Measurements from ENCODE around the gene SFTA2. TPM values are rescaled to one million over a fixed set of nuclear protein-coding genes. Genes with fewer than 3 reads are reported as not detected.
A peak's percentile ranks its signal among the peaks of the same experiment; 100 is the strongest.

Gene SFTA2
- total RNA-seq (2022) (not detected in 2 replicates), Bru-seq, nascent RNA (percentile 12 among the genes with signal in this experiment), BruChase-seq, experiment 1, labeled RNA remaining after a 6-hour chase (percentile 6 among the genes with signal in this experiment), BruChase-seq, experiment 2, labeled RNA remaining after a 2-hour chase (percentile 18 among the genes with signal in this experiment)
- long read RNA-seq: 0 reads

DNA sequence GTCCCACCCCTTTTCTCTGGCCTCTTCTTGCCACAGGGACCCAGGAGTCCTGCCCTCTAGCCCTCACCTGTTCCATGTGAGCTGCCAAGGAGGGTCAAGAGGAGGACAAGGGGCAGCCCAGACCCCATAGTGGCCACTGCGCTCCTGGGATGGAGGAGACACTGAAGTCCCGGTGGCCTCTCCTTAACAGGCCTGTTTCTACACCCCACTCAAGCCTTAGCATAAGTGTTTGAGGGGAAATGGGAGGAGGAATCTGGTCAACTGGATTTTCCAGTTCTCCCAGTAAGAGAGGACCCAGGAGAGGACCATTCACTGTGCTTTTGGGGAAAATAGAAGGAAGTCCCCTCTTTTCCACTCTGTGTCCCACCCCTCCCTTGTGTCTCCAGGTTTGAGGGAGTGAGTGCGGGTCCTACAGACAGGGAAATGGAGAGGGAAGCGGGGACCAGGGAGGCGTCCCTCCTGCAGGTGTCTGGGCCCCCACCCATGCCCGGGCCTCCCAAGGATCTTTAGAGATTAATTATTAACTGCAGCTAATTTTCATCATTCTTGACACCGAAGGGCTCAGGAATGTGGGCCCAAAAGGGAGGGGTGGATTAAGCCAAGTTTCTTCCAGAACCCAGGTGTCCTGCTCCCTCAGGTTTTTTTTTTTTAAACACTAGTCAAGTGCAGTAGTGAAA is at the start of gene SFTA2:
TSS of gene SFTA2 (minus strand) at position 202 of the 677 bp plus-strand sequence. CDS start at position 128, 74 bp downstream.
- DNase-seq (ENCODE audit: unreplicated experiment): no peak
- TF ChIP-seq CTCF (IDR thresholded peaks at IDR 0.05; ENCODE audit: unreplicated experiment): no peak
- intact Hi-C loops (cut with micrococcal nuclease): no loop called here
- ChIA-PET CTCF (interaction anchor here (0.5 to 21.4 kb wide), 4 partner anchors 13 to 174 kb away, joined by 3 to 749 read pairs (median 38); partner anchors contain the start of gene VARS2), POLR2A (no interaction called here)
- H3K4me1 Mint-ChIP-seq (ENCODE audit: insufficient read depth, unreplicated experiment): peaks cover 44% of the 10 kb centered on the region
- H3K36me3 Mint-ChIP-seq (ENCODE audit: insufficient read depth, unreplicated experiment): no peaks in the 10 kb centered on the region
- H3K4me3 Mint-ChIP-seq (ENCODE audit: unreplicated experiment): no peak within 1 kb of the TSS
- BruUV-seq (replicated peaks): no TSS peak
- H3K27me3 Mint-ChIP-seq (ENCODE audit: insufficient read depth, unreplicated experiment): no peaks in the 10 kb centered on the region
- peak within 1 kb of the TSS; percentile 83 for H3K27ac Mint-ChIP-seq (ENCODE audit: low read depth, unreplicated experiment)
- no peaks in the 10 kb centered on the region for H3K9me3 Mint-ChIP-seq (ENCODE audit: unreplicated experiment)

DNA sequence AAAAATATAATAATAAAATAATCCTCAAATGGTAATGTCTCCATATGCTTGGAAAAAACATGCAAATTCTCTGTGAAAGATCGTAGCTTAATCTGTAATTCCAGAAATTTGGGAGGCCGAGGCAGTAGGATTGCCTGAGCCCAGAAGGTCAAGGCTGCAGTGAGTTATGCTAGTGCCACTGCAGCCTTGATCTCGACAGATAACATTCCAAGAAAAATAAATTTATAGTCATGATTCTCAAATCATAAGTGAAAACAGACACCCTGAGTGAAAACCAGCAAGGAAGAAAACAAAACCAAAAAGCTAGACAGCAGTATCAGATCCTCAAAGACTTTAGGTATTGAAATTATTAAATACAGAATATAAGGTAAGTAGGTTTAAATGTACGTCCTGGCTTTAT is 47.7 kb upstream of the SFTA2 start:
- Mint-ChIP-seq H3K27me3 (ENCODE audit: insufficient read depth, unreplicated experiment) (no peaks in the 10 kb centered on the region), H3K4me3 (ENCODE audit: unreplicated experiment) (no peak overlapping the region), H3K9me3 (ENCODE audit: unreplicated experiment) (no peaks in the 10 kb centered on the region), H3K27ac (ENCODE audit: low read depth, unreplicated experiment) (no peak overlapping the region), H3K36me3 (ENCODE audit: insufficient read depth, unreplicated experiment) (no peaks in the 10 kb centered on the region), H3K4me1 (ENCODE audit: insufficient read depth, unreplicated experiment) (peaks cover 25% of the 10 kb centered on the region)
- no TSS peak for BruUV-seq (replicated peaks)
- TF ChIP-seq CTCF (IDR thresholded peaks at IDR 0.05; ENCODE audit: unreplicated experiment): no peak
- CTCF ChIA-PET: no interaction called here
- intact Hi-C loops (cut with micrococcal nuclease): no loop called here
- POLR2A ChIA-PET: interaction anchor here (0.9 kb wide), 1 partner anchor 238 kb away, joined by 3 read pairs; the partner anchor contains the start of gene FLOT1
- no peak for DNase-seq (ENCODE audit: unreplicated experiment)

DNA sequence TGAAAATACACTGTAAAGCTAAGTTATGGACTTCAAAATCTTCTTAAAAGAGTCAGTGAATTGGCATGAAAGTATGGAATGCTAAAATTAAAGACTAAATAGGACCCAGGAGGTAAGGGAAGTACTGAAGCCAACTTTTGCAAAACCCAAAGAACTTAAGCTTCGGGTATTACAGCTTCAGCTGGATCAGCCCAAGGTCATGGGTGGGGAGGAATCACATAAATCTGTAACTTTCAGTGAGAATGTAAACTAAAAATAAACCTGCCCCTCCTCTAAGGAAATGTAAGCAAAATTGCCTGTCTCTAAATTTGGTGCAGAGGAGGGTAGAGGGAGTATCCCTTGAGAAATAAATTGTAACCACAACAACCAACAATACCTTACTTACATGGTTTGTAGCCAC is 47.2 kb upstream of the SFTA2 start:
- BruUV-seq (replicated peaks): no TSS peak
- no peak for TF ChIP-seq CTCF (IDR thresholded peaks at IDR 0.05; ENCODE audit: unreplicated experiment)
- Mint-ChIP-seq H3K4me3 (ENCODE audit: unreplicated experiment) (no peak overlapping the region), H3K27me3 (ENCODE audit: insufficient read depth, unreplicated experiment) (no peaks in the 10 kb centered on the region), H3K4me1 (ENCODE audit: insufficient read depth, unreplicated experiment) (peaks cover 25% of the 10 kb centered on the region), H3K9me3 (ENCODE audit: unreplicated experiment) (no peaks in the 10 kb centered on the region), H3K36me3 (ENCODE audit: insufficient read depth, unreplicated experiment) (no peaks in the 10 kb centered on the region), H3K27ac (ENCODE audit: low read depth, unreplicated experiment) (no peak overlapping the region)
- intact Hi-C loops (cut with micrococcal nuclease): no loop called here
- CTCF ChIA-PET: no interaction called here
- POLR2A ChIA-PET: interaction anchor here (0.8 to 0.9 kb wide), 2 partner anchors 11 to 237 kb away, joined by 3 to 4 read pairs; partner anchors contain the start of gene FLOT1
- no peak for DNase-seq (ENCODE audit: unreplicated experiment)

DNA sequence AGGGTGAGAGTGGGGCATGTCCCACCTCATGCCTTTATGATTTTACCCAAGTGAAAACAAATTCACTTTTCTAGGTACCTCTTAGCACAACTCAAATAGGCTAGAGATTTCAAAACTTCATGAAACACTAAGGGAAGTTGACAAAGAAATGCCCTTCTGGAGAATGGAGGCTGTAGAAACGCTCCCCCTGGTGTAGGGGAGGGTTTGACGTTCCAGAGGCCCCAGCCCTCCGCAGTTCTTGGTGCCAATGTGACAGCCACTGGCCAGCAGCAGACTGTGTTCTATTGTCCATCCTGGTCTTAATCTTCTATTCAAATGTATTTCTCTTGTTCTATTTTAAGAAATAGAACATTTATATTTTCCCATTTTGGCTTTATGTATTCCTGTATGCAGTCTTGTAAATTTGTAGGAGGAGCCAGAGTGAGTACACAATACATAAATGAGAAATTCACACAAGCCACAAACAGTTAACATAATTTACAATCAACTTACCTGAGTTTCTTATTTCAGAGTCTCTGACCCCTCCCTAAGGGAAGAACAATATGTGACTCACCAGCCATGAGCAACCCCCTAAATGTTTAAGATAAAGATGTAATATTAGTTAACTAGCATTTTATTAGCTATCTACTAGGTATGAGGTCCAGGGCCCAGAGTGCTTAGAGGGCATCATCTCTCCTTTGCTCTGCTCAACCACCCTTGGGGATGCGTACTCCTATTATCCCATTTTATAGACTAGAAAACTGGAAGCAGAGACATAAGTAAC is 42.7 kb upstream of the SFTA2 start:
- no peaks in the 10 kb centered on the region for H3K27me3 Mint-ChIP-seq (ENCODE audit: insufficient read depth, unreplicated experiment)
- no peak for DNase-seq (ENCODE audit: unreplicated experiment)
- ChIA-PET POLR2A (interaction anchor here (0.9 to 1.6 kb wide), 2 partner anchors 11 to 14 kb away, joined by 3 to 4 read pairs; no protein-coding TSS in a partner anchor), CTCF (interaction anchor here (0.9 kb wide), 1 partner anchor 9 kb away, joined by 3 read pairs; the partner anchor contains the start of gene MUC21)
- peaks cover 5% of the 10 kb centered on the region for H3K4me1 Mint-ChIP-seq (ENCODE audit: insufficient read depth, unreplicated experiment)
- no peaks in the 10 kb centered on the region for H3K36me3 Mint-ChIP-seq (ENCODE audit: insufficient read depth, unreplicated experiment)
- no peak for TF ChIP-seq CTCF (IDR thresholded peaks at IDR 0.05; ENCODE audit: unreplicated experiment)
- no peak overlapping the region for H3K4me3 Mint-ChIP-seq (ENCODE audit: unreplicated experiment)
- H3K9me3 Mint-ChIP-seq (ENCODE audit: unreplicated experiment): no peaks in the 10 kb centered on the region
- no TSS peak for BruUV-seq (replicated peaks)
- intact Hi-C loops (cut with micrococcal nuclease): no loop called here
- H3K27ac Mint-ChIP-seq (ENCODE audit: low read depth, unreplicated experiment): no peak overlapping the region

Data from MCF 10A (cell line).